Cardiac muscle cell (in vitro differentiated cells and primary cell): ENCODE measurements around the gene DOK5. TPM values are rescaled to one million over a fixed set of nuclear protein-coding genes. Genes with fewer than 3 reads are reported as not detected.
"Not testable (repeated sequence)": the region's sequence is repeated elsewhere in the genome, so short reads cannot be mapped to it uniquely, and the experiment has no call there.

Source experiments
- DNase-seq, 2 donors: peaks; one replicate each; pipeline versions ENCODE4 v3.0.0 to v3.0.0-alpha.2; 2010 to 2017; ENCODE audit warnings: low read depth in 1 of 2, low spot score in 1 of 2
- H3K27ac ChIP-seq: fragments of 200-600 bp; sonication (generic); 2 replicates; pipeline ENCODE4 v1.5.1; 2016
- H3K27me3 ChIP-seq: fragments of 200-600 bp; sonication (generic); 2 replicates; pipeline ENCODE4 v1.6.0; 2016; ENCODE audit warnings: control low read depth
- H3K36me3 ChIP-seq: fragments of 200-600 bp; sonication (generic); 2 replicates; pipeline ENCODE4 v1.5.1; 2016; ENCODE audit warnings: control low read depth
- H3K4me1 ChIP-seq: fragments of 200-600 bp; sonication (generic); 2 replicates; pipeline ENCODE4 v1.8.1; 2017; ENCODE audit warnings: low read depth, mild to moderate bottlenecking, mixed run types
- H3K4me3 ChIP-seq: fragments of 200-600 bp; sonication (generic); 2 replicates; pipeline ENCODE4 v1.5.1; 2016; ENCODE audit warnings: mild to moderate bottlenecking
- H3K9me3 ChIP-seq: fragments of 200-600 bp; sonication (generic); 2 replicates; pipeline ENCODE4 v1.5.1; 2017; ENCODE audit warnings: low read depth, mild to moderate bottlenecking, control low read depth
- polyA plus RNA-seq: library from polyadenylated mRNA; unstranded; fragments of >200 nt; fragmentation: Nextera tagmentation; extraction: Ambion mirVana; gene quantifications from 2 replicates; pipeline ENCODE4 v1.2.1, GENCODE V29; 2016
- total RNA-seq: library from RNA; depleted of rRNA; stranded (reverse); fragments of >200 nt; gene quantifications from 2 replicates; pipeline ENCODE4 v1.2.3, GENCODE V29; 2016
- TF ChIP-seq, protein P1 (sequence below): IDR thresholded peaks from 2 replicates; pipeline ENCODE4 v1.5.1; 2012; ENCODE audit warnings: low read depth, mild to moderate bottlenecking, low read length

The DOK5 gene
- total and polyA plus RNA-seq, 2 experiments from 2014 or later = 1.4 to 1.6 TPM

GRCh38 chr20:54434196-54434595 lies 41.2 kb upstream of the DOK5 start:
- H3K36me3 ChIP-seq = no peaks in the 10 kb centered on the region
- no peaks in the 10 kb centered on the region for H3K9me3 ChIP-seq
- TF ChIP-seq, protein P1, sequence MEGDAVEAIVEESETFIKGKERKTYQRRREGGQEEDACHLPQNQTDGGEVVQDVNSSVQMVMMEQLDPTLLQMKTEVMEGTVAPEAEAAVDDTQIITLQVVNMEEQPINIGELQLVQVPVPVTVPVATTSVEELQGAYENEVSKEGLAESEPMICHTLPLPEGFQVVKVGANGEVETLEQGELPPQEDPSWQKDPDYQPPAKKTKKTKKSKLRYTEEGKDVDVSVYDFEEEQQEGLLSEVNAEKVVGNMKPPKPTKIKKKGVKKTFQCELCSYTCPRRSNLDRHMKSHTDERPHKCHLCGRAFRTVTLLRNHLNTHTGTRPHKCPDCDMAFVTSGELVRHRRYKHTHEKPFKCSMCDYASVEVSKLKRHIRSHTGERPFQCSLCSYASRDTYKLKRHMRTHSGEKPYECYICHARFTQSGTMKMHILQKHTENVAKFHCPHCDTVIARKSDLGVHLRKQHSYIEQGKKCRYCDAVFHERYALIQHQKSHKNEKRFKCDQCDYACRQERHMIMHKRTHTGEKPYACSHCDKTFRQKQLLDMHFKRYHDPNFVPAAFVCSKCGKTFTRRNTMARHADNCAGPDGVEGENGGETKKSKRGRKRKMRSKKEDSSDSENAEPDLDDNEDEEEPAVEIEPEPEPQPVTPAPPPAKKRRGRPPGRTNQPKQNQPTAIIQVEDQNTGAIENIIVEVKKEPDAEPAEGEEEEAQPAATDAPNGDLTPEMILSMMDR = no peak
- H3K27me3 ChIP-seq = no peaks in the 10 kb centered on the region
- DNase-seq = no peak
- H3K27ac ChIP-seq = no peak overlapping the region
- H3K4me1 ChIP-seq = no peaks in the 10 kb centered on the region
- H3K4me3 ChIP-seq = no peak overlapping the region

DNA sequence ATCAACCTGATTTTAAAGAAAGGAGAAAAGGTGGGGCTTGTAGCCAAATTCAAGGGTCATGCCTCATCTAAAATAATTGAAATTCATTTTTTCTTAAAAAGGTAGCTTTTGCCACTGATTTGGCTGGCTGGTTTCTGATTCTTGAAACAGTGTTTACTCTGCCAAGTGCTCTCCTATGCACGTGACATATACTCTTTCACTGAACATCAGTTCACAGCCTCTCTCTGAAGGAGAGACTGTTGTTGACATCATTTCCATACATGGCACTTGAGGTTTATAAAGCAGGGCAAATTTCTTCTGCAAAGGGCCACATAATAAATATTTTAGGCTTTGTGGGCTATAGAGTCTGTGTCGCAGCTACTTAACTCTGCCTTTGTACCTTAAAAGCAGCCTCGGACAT lies 40.4 kb upstream of the DOK5 start:
- Histone ChIP-seq H3K4me1 (no peaks in the 10 kb centered on the region), H3K36me3 (no peaks in the 10 kb centered on the region), H3K9me3 (no peaks in the 10 kb centered on the region), H3K4me3 (no peak overlapping the region), H3K27me3 (no peaks in the 10 kb centered on the region), H3K27ac (no peak overlapping the region)
- TF ChIP-seq, protein P1 = no peak
- DNase-seq = no peak

DNA sequence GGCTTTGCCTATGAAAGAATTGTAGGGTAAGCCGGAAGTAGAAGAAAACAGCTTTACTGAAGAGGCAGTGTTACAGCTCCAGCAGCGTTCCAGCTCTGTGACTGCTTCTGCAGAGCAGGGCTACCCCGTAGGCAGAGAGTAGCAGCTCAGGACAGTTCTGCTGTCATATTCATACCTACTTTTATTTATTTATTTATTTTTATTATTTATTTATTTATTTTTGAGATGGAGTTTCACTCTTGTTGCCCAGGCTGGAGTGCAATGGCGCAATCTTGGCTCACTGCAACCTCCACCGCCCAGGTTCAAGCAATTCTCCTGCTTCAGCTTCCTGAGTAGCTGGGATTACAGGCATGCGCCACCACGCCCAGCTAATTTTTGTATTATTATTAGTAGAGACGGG lies 39.0 kb upstream of the DOK5 start:
- not testable (repeated sequence) for H3K27ac ChIP-seq, H3K36me3 ChIP-seq, H3K4me1 ChIP-seq, H3K9me3 ChIP-seq, DNase-seq, H3K27me3 ChIP-seq, H3K4me3 ChIP-seq

- TF ChIP-seq, protein P1 = no peak
- H3K27me3 ChIP-seq = no peaks in the 10 kb centered on the region
- DNase-seq = no peak
- no peaks in the 10 kb centered on the region for H3K4me1 ChIP-seq
- no peaks in the 10 kb centered on the region for H3K9me3 ChIP-seq
- no peak overlapping the region for H3K27ac ChIP-seq
- H3K4me3 ChIP-seq = no peak overlapping the region
- no peaks in the 10 kb centered on the region for H3K36me3 ChIP-seq
These were observed 37.2 kb upstream of the DOK5 start for GRCh38 chr20:54438166-54438565.

GRCh38 chr20:54450207-54450606 lies 25.2 kb upstream of the DOK5 start:
- TF ChIP-seq, protein P1 = no peak
- Histone ChIP-seq H3K27me3 (no peaks in the 10 kb centered on the region), H3K4me3 (no peak overlapping the region), H3K4me1 (no peaks in the 10 kb centered on the region), H3K27ac (no peak overlapping the region), H3K9me3 (no peaks in the 10 kb centered on the region), H3K36me3 (no peaks in the 10 kb centered on the region)
- no peak for DNase-seq

DNA sequence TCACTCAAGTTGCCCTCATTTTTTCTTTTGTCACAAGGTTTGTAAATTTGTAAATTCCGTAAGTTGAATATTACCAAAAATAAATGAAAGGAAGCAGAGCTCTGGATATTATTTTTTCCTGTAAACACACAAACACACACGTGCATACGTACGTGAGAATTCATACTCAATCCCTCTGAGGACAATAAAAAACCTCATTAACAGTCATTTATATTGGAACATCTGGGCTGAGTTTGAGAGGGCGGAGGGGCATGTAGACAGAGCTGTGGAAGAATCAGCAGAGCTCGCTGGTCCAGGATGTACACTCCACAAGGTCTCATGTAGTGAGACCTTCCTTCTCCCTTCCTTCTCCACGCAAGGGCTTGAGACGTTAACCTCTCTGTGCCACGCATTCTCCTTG lies 24.2 kb upstream of the DOK5 start:
- DNase-seq = no peak
- Histone ChIP-seq H3K27ac (no peak overlapping the region), H3K4me3 (no peak overlapping the region), H3K27me3 (no peaks in the 10 kb centered on the region), H3K4me1 (no peaks in the 10 kb centered on the region), H3K36me3 (no peaks in the 10 kb centered on the region), H3K9me3 (no peaks in the 10 kb centered on the region)
- TF ChIP-seq, protein P1 = no peak
